Hippocampal formation (tissue), 2 donors: Measurements from ENCODE around the gene SPRR5.

Source experiments
- DNase-seq, 2 donors: peaks; one replicate each; lab custom pipeline; 2025; lab: John Stamatoyannopoulos, UW

Gene SPRR5

GRCh38 chr1:152983234-152983633 lies 36.2 kb downstream of the SPRR5 start:
- DNase-seq, result no peak

- no peak for DNase-seq
Observed at GRCh38 chr1:152983743-152984142, 36.7 kb downstream of the SPRR5 start, which contains the start of gene SPRR1A. SPRR1A (plus strand) TSS chr1:152984081; CDS start chr1:152985231, 1,150 bp downstream.

- no peak for DNase-seq
Observed at GRCh38 chr1:152986578-152986977, 39.6 kb downstream of the SPRR5 start.

- DNase-seq, result no peak
Observed at GRCh38 chr1:152993186-152993585, 46.2 kb downstream of the SPRR5 start.

GRCh38 chr1:152995842-152996241 lies 48.8 kb downstream of the SPRR5 start:
- no peak for DNase-seq

GRCh38 chr1:152996633-152997400 lies 49.8 kb downstream of the SPRR5 start:
- peak in 1 of 2 donors; percentile 27 for DNase-seq

GRCh38 chr1:152997901-152998300 lies 50.9 kb downstream of the SPRR5 start:
- no peak for DNase-seq

- DNase-seq, result no peak
Observed at GRCh38 chr1:152998476-152998875, 51.5 kb downstream of the SPRR5 start.
